GM12873 (cell line): ENCODE results near the gene FBXO34.

Experiments used
- CTCF ChIP-seq: IDR thresholded peaks from 2 replicates; pipeline ENCODE4 v1.5.1; 2012; ENCODE audit warnings: low read depth, mild to moderate bottlenecking, moderate library complexity, low read length, control low read depth; ENCODE audit not compliant: insufficient read depth; ENCODE audit errors: missing control alignments

FBXO34 gene

GRCh38 chr14:55324812-55325211, 53.6 kb downstream of the FBXO34 start:
- no peak for TF ChIP-seq CTCF

- TF ChIP-seq CTCF, result no peak
These were observed 56.0 kb downstream of the FBXO34 start for GRCh38 chr14:55327179-55327578.

- no peak for TF ChIP-seq CTCF
These were observed 57.1 kb downstream of the FBXO34 start for GRCh38 chr14:55328317-55328716.

- no peak for TF ChIP-seq CTCF
These were observed 58.9 kb downstream of the FBXO34 start for GRCh38 chr14:55329999-55330710.

- TF ChIP-seq CTCF, result no peak
These were observed 61.7 kb downstream of the FBXO34 start for GRCh38 chr14:55332654-55333570.

GRCh38 chr14:55333711-55334485, 62.7 kb downstream of the FBXO34 start:
- TF ChIP-seq CTCF, result no peak

- no peak for TF ChIP-seq CTCF
These were observed 64.9 kb downstream of the FBXO34 start for GRCh38 chr14:55336162-55336561.
